Neural progenitor cell (in vitro differentiated cells): ENCODE data around the gene IDUA. TPM values are rescaled to one million over a fixed set of nuclear protein-coding genes. Genes with fewer than 3 reads are reported as not detected.
A peak's percentile ranks its signal among the peaks of the same experiment; 100 is the strongest.

Source experiments
- DNase-seq: peaks from one replicate; pipeline ENCODE4 v3.0.0-alpha.2; 2016; ENCODE audit warnings: low spot score
- H2AFZ ChIP-seq: fragments of 200-600 bp; sonication (generic); replicated peaks from 2 replicates; pipeline ENCODE4 v1.6.1; 2016; ENCODE audit warnings: antibody characterized with exemption
- H3F3A ChIP-seq: fragments of 200-600 bp; sonication (generic); 2 replicates; pipeline ENCODE4 v1.6.1; 2016; ENCODE audit warnings: antibody characterized with exemption, low read depth
- H3K27ac ChIP-seq: fragments of 200-600 bp; sonication (generic); 2 replicates; pipeline ENCODE4 v1.5.1; 2016; ENCODE audit warnings: mild to moderate bottlenecking
- H3K27me3 ChIP-seq: fragments of 200-600 bp; sonication (generic); 2 replicates; pipeline ENCODE4 v1.6.1; 2016; ENCODE audit warnings: mild to moderate bottlenecking, moderate library complexity
- H3K36me3 ChIP-seq: fragments of 200-600 bp; sonication (generic); 2 replicates; pipeline ENCODE4 v1.5.1; 2016
- H3K4me1 ChIP-seq: fragments of 200-600 bp; sonication (generic); 2 replicates; pipeline ENCODE4 v1.6.1; 2016; ENCODE audit warnings: mixed run types
- H3K4me2 ChIP-seq: fragments of 200-600 bp; sonication (generic); 2 replicates; pipeline ENCODE4 v1.6.1; 2016
- H3K4me3 ChIP-seq: fragments of 200-600 bp; sonication (generic); 2 replicates; pipeline ENCODE4 v1.5.1; 2016
- H3K79me2 ChIP-seq: fragments of 200-600 bp; sonication (generic); 2 replicates; pipeline ENCODE4 v1.6.1; 2016; ENCODE audit warnings: low read depth
- H3K9ac ChIP-seq: fragments of 200-600 bp; sonication (generic); 2 replicates; pipeline ENCODE4 v1.6.1; 2016
- H3K9me3 ChIP-seq: fragments of 200-600 bp; sonication (generic); 2 replicates; pipeline ENCODE4 v1.5.1; 2016; ENCODE audit warnings: low read depth
- H4K20me1 ChIP-seq: fragments of 200-600 bp; sonication (generic); 2 replicates; pipeline ENCODE4 v1.6.1; 2016; ENCODE audit warnings: low read depth
- H3K27ac Mint-ChIP-seq: 3 replicates; pipeline ENCODE4 v1.8.0; 2021; ENCODE audit warnings: mixed read lengths
- H3K27me3 Mint-ChIP-seq: 2 replicates; pipeline ENCODE4 v1.8.0; 2022; ENCODE audit warnings: low read depth, mild to moderate bottlenecking, inconsistent platforms, moderate library complexity, mixed read lengths; ENCODE audit not compliant: insufficient read depth
- H3K36me3 Mint-ChIP-seq: 3 replicates; pipeline ENCODE4 v1.8.0; 2021; ENCODE audit warnings: mixed read lengths
- H3K4me1 Mint-ChIP-seq: 3 replicates; pipeline ENCODE4 v1.8.0; 2021; ENCODE audit warnings: mixed read lengths
- H3K4me3 Mint-ChIP-seq: 3 replicates; pipeline ENCODE4 v1.8.0; 2021; ENCODE audit warnings: mild to moderate bottlenecking, moderate library complexity, mixed read lengths
- H3K9me3 Mint-ChIP-seq: 3 replicates; pipeline ENCODE4 v1.8.0; 2020; ENCODE audit warnings: mixed read lengths
- CTCF ChIP-seq: fragments of 200-600 bp; sonication (generic); IDR thresholded peaks from 2 replicates; pipeline ENCODE4 v1.5.1; 2017; ENCODE audit warnings: antibody characterized with exemption, mild to moderate bottlenecking
- EZH2 ChIP-seq: fragments of 200-600 bp; sonication (generic); IDR thresholded peaks from 2 replicates; pipeline ENCODE4 v1.6.1; 2017; ENCODE audit warnings: antibody characterized with exemption, mild to moderate bottlenecking, moderate library complexity
- EZH2phosphoT487 ChIP-seq: fragments of 200-600 bp; sonication (generic); IDR thresholded peaks from 2 replicates; pipeline ENCODE4 v1.6.1; 2017; ENCODE audit warnings: antibody characterized with exemption
- total RNA-seq: library from RNA; depleted of rRNA; stranded (reverse); fragments of >200 nt; gene quantifications from 2 replicates; pipeline ENCODE4 v1.2.3, GENCODE V29; 2015; ENCODE audit warnings: low replicate concordance

IDUA gene
- total RNA-seq, 1 donor from 2014 or later, result 0.47 TPM

- Mint-ChIP-seq H3K4me3 (no peak overlapping the region), H3K4me1 (peaks cover 9% of the 10 kb centered on the region), H3K27ac (no peak overlapping the region), H3K9me3 (peaks cover 4% of the 10 kb centered on the region), H3K27me3 (peaks cover 49% of the 10 kb centered on the region), H3K36me3 (peaks cover 2% of the 10 kb centered on the region)
- Histone ChIP-seq H2AFZ (no peak overlapping the region), H3K9me3 (no peaks in the 10 kb centered on the region), H3K9ac (no peak overlapping the region), H3F3A (no peaks in the 10 kb centered on the region), H3K36me3 (no peaks in the 10 kb centered on the region), H3K4me1 (peaks cover 9% of the 10 kb centered on the region), H3K4me3 (no peak overlapping the region), H3K79me2 (no peaks in the 10 kb centered on the region), H3K27me3 (peaks cover 100% of the 10 kb centered on the region), H4K20me1 (peaks cover 46% of the 10 kb centered on the region), H3K4me2 (no peak overlapping the region), H3K27ac (no peak overlapping the region)
- TF ChIP-seq EZH2 (no peak), CTCF (no peak), EZH2phosphoT487 (no peak)
- no peak for DNase-seq
Observed at GRCh38 chr4:999882-1000425, 13.1 kb downstream of the IDUA start.

- H3K27ac ChIP-seq, result no peak overlapping the region
- peaks cover 51% of the 10 kb centered on the region for H3K27me3 Mint-ChIP-seq
Observed at GRCh38 chr4:1000686-1001260, 13.9 kb downstream of the IDUA start.

GRCh38 chr4:1001561-1002130 lies 14.8 kb downstream of the IDUA start:
- Histone ChIP-seq H3K27ac (no peak overlapping the region), H3K79me2 (no peaks in the 10 kb centered on the region), H3K4me1 (peaks cover 9% of the 10 kb centered on the region), H2AFZ (no peak overlapping the region), H3K9me3 (no peaks in the 10 kb centered on the region), H3K36me3 (no peaks in the 10 kb centered on the region), H4K20me1 (peaks cover 40% of the 10 kb centered on the region), H3K4me3 (no peak overlapping the region), H3K4me2 (peak overlapping the region; percentile 72), H3K9ac (no peak overlapping the region), H3F3A (no peaks in the 10 kb centered on the region), H3K27me3 (peaks cover 100% of the 10 kb centered on the region)
- Mint-ChIP-seq H3K27ac (no peak overlapping the region), H3K4me3 (peak overlapping the region; percentile 64), H3K9me3 (peaks cover 6% of the 10 kb centered on the region), H3K4me1 (peaks cover 9% of the 10 kb centered on the region), H3K27me3 (peaks cover 55% of the 10 kb centered on the region), H3K36me3 (peaks cover 2% of the 10 kb centered on the region)
- TF ChIP-seq EZH2 (no peak), CTCF (no peak), EZH2phosphoT487 (no peak)
- DNase-seq, result no peak

More at GRCh38 chr4:1000686-1001260, 13.9 kb downstream of the IDUA start:
- Mint-ChIP-seq H3K4me3 (no peak overlapping the region), H3K9me3 (peaks cover 4% of the 10 kb centered on the region), H3K4me1 (peaks cover 9% of the 10 kb centered on the region), H3K36me3 (peaks cover 2% of the 10 kb centered on the region), H3K27ac (no peak overlapping the region)
- no peaks in the 10 kb centered on the region for H3F3A ChIP-seq
- no peak overlapping the region for H2AFZ ChIP-seq
- TF ChIP-seq EZH2 (no peak), CTCF (no peak), EZH2phosphoT487 (no peak)
- H3K9ac ChIP-seq, result no peak overlapping the region
- no peak overlapping the region for H3K4me2 ChIP-seq
- H3K4me1 ChIP-seq, result peaks cover 9% of the 10 kb centered on the region
- H3K4me3 ChIP-seq, result no peak overlapping the region
- peaks cover 100% of the 10 kb centered on the region for H3K27me3 ChIP-seq
- no peaks in the 10 kb centered on the region for H3K9me3 ChIP-seq
- no peaks in the 10 kb centered on the region for H3K79me2 ChIP-seq
- no peak for DNase-seq
- peaks cover 46% of the 10 kb centered on the region for H4K20me1 ChIP-seq
- no peaks in the 10 kb centered on the region for H3K36me3 ChIP-seq
